ENCODE data around the gene TMEM178B.

GRCh38 chr7:141513720-141514119, 439.9 kb downstream of the TMEM178B start:
- TF ChIP-seq RAD21 (conservative IDR thresholded peaks at IDR 0.05) (no peak), EP300 (conservative IDR thresholded peaks at IDR 0.05; ENCODE audit: poor library complexity, severe bottlenecking) (no peak), EZH2 (IDR thresholded peaks at IDR 0.05; ENCODE audit: borderline replicate concordance, insufficient read depth, low read length, poor library complexity, severe bottlenecking) (no peak), CTCF (IDR thresholded peaks at IDR 0.05; ENCODE audit: poor library complexity, severe bottlenecking) (no peak), POLR2AphosphoS5 (IDR thresholded peaks at IDR 0.05) (no peak), SMC3 (conservative IDR thresholded peaks at IDR 0.05; ENCODE audit: poor library complexity) (no peak), TAF1 (IDR thresholded peaks at IDR 0.05; ENCODE audit: low read depth) (no peak), REST (IDR thresholded peaks at IDR 0.05; ENCODE audit: borderline replicate concordance) (no peak)

All from neural cell (in vitro differentiated cells).